GM20431 (cell line): ENCODE results near the gene PURA.

ENCODE experiments used
- in situ Hi-C: fragments of 300-500 bp; cut with MseI, MboI; formaldehyde crosslinking; loops from one replicate; pipeline ENCODE4 v1.15.0; 2020; ENCODE audit warnings: low sequenced_read_pairs; ENCODE audit not compliant: unreplicated experiment

The PURA gene

DNA sequence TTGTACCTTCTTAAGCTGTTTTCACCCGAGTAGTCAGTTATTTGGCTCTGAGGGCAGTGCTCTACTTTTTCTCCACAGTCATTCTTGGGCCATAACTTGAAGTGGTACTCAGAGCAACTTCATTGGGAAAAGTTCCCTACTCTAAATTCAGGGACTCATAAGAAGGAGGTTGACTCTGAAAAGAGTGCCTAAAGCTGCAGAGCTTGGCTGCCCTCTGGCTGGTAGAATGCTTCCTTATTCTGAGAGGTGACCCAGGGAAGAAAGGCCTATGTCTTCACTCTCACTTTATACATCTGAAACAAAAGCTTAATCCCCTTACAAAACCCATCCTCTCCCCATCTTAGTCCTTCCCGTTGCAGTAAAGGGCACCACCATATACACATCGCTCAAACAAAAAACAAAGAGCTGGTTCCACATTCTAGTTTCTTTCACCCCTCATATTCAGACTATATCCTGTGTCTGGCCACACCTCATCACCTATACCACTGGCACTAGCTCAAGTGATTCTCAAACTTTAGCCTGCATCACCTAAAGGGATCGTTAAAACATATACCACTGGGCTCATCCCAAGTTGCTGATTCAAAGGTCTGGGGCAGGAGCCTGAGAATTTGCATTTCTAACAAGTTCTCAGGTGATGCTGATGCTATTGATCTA lies 19.7 kb downstream of the PURA start:
- in situ Hi-C loops: no loop called here

DNA sequence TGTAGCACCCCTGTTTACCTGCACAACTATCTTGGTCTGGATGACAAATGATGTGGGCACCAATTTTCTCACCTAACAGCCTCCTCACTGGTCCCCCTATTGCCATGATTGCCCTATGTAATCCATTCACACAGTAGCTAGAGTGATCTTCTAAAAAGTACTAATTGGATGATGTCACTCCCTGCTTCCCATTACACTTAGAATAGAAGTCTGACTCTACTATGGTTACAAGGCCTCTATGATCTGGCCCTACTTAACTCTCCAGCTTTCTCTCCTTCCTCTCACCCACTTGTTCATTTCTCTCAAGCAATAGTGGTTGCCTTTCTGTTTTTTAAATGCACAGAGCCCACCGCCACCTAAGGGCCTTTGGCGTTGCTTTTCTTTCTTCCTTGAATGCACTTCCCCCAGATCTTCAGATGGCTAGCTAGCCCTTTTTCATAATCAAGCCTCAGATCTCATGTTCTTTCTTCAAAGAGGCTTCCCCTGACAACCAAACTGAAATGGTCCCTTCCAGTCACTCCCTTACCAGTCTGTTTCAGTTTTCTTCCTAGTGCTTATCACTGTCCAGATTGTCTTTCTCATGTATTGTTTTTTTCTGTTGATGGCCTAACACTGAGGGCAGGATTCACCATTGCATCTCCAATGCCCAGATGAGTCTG lies 20.5 kb downstream of the PURA start:
- in situ Hi-C loops: no loop called here

DNA sequence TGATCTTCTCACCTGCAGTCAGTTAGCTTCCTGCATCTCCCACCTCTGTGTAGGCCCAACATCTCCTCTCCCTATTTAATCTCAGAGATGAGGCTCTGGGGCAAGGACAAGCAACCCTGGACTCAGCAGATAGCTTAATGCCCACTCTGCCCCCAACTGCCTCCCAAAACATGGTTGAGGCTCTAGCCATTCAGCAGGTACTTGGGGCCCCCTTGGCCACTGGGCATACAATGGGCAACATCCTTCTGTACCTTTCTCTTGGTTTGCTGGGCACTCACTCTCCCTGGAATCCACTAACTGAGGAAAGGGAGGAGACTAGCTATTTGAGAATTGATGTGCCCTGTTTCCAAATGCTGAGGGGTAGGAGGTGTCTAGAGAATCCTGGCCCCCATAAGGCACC lies 21.2 kb downstream of the PURA start:
- in situ Hi-C loops: no loop called here

DNA sequence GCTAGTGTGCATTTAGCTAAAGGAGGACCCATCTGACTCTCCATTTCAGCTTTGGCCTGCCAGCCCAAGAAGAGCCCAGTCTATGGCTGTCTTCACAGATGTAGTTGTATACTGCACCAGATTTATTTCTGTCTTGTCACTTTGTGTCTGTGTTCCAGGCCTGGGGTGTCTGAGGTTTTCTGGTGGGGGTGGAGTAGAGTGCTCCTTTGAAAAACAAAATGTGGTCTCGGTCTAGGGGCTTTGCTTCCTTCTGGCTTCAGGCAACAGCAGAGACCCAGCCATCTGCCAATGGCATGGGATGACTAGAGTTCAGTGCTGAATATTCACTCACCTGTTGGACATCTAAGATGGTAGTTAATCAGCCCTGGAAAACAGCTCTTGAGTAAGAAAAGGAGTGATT lies 22.7 kb downstream of the PURA start:
- in situ Hi-C loops: no loop called here

DNA sequence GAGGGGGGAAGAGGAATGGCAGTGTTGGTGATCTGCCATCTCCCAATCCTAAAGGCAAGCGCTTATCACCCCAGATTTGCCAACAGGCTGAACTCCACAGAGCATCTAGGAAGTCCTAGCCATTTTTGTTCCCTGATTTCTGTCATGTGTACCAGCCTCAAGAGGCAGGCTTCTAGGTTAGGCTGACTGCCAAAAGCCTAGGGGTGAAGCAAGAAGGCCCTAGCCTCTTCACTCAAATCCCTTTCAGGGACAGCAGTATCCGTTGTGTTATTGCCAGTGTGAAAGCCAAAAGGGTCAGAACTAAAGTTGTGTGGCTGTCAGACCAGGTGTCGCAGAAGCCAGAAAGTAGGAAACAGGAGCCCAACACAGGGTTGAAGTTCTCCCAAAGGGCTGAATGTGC lies 26.5 kb downstream of the PURA start:
- in situ Hi-C loops: loop anchor here (10.0 kb wide), 1 partner anchor 66 kb away; no protein-coding TSS in a partner anchor

DNA sequence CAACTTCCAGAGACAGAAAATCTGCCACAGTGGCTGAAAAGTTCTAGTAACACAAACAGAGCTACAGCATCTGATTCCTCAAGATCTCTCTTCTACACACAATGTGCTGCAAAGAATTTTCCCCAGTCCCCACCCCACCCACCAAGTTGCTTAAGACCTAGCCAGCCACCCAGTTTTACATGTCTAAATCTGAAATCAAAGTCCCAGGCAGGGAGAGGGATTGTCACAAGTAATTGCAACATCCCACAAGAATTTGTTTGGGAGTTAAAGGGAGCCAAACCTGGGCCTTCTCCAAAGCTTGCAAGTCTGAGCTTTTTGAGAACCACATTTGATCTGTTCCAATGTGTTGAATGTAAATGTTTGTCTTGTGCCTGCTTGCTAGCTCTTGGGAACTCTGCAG lies 27.3 kb downstream of the PURA start:
- in situ Hi-C loops: loop anchor here (10.0 kb wide), 1 partner anchor 66 kb away; no protein-coding TSS in a partner anchor

DNA sequence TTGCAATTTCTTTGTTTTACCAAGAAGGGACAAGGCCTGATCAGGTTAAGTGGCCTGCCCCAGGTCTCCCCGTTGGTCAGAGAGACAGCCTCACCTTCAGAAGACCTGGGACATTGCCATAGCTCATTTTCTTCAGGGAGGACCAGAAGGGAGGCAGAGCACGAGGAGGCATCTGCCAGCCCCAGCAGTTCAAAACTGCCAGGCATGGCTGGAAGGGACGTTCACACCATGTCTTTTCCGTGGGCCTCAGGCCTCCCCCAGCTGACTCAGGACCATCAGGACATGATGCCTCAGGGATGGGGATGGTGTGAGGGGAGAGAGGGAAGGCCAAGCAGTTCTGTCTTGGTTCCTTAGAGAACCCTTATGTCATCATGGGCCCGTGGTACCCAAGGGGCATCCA lies 28.3 kb downstream of the PURA start:
- in situ Hi-C loops: loop anchor here (10.0 kb wide), 1 partner anchor 67 kb away; no protein-coding TSS in a partner anchor

DNA sequence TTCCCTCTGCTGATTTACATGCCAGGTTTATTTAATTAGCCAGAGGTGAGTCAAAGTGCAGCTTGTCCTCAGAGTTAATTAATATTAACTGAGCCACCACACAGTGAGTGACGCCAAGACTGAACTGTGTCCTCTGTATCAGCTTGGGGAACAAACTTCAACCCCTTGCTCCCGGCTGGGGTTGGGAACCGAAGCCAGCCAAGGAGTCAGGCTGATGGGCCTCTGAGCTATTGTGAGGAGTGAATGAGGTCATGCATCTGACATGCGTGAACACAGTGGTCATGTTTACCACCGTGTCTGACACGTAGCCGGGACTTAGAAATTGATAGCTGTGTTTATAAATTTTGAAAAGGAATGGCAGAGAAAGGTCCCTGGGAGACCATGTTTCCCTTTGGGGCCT lies 28.9 kb downstream of the PURA start:
- in situ Hi-C loops: loop anchor here (10.0 kb wide), 1 partner anchor 68 kb away; no protein-coding TSS in a partner anchor

DNA sequence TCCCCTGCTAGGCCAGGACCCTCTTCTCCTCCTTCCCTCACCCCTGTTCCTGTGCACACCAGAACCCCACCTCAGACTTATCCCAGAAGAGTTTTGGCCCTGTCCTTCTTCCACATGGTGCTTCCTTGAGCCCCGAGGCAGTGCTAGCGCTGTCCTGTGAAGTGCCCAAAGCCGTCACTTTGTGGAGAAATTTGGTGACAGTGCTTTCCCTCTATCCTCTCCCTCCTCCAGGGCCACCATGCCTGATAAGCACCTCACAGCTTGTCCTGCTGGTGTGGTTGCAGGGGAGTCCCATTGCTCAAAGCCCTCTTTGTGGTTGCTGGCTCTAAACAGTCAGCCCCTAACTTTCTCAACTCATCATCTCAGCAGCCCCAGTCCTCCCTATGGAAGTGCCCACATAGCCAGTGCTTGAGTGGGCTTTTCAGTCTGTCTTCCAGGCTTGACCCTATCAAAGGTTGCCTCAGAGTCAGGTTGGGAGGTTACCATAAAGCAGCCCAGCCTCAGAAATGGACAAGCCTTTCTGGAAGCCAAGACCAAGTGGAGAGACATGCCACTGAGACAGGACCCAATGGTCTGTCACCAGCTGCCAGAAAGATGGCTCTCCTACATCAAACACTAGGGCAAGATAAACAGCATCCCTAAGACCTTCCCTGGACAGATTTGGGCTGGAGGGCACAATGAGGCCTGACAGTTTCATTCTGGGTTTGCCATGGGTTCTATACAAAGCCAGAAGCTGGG lies 29.8 kb downstream of the PURA start:
- in situ Hi-C loops: loop anchor here (10.0 kb wide), 1 partner anchor 69 kb away; no protein-coding TSS in a partner anchor

DNA sequence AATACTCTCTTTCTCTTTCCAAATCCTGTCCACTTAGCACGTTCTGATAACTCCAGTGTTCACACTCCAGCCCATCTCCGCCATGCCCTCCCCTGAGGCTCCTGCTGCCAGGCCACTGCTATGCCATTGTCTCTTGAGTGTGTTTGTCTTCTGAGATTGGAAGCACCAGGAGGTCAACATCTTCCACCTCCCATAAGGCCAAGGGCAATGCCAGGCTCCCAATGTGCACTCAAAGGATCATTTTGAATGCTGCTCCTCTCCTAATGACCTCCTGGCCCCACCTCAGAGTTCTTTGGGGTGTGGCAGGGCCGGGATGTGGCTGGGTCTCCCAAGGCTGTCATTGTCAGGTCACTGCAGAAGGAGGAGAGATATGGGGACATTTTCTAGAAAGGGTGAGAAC lies 31.3 kb downstream of the PURA start:
- in situ Hi-C loops: loop anchor here (10.0 kb wide), 1 partner anchor 70 kb away; no protein-coding TSS in a partner anchor

DNA sequence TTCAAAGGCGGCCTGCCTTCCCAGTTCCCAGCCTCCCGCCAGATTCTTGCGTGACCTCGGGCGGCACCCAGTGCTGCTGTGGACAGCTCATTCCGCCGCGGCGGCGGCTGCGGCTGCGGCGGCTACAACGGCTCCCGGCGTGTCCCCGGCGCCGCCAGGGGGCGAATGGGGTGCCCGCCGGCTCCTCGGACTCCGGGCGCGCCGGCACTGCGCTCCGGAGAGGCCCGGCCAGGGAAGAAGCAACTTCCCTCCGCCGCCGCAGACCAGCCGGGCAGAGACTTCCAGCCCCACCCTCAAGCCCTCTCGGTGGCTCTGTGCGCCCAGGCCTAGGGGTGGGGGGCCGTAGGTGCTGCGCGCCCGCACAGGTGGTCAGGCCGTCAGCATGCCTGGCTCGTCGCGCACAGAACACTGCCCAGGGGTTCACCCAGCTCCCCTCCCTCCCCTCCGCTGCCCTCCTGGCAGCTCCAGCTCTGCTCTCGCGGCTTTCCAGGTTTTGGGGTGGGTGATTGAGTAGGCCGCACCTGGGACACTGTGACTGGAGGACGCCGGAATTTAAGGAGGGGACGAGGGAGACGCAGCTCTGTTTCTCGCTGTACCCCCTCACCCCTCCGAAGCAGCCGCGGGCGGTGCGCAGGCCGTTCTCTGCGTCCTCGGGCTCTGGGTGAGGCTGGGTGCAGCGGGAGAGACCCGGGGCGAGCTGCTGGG lies 32.1 kb downstream of the PURA start:
- in situ Hi-C loops: loop anchor here (10.0 kb wide), 1 partner anchor 71 kb away; no protein-coding TSS in a partner anchor

DNA sequence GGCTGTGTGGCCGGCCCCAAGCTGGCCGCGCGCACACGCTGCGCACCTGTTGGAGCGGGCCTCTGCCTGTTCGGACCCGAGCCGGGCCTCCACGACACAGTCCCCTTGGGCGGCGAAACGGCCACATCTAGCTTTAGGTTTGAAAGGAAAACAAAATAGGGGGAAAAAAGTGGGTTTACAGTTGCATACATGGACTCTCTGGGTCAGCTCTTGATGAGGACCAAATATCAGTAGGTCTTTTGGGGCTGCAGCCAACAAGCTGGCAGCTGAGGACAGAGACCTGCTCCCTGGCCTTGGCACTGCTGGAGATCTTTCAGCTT lies 32.6 kb downstream of the PURA start:
- in situ Hi-C loops: loop anchor here (10.0 kb wide), 1 partner anchor 72 kb away; no protein-coding TSS in a partner anchor

DNA sequence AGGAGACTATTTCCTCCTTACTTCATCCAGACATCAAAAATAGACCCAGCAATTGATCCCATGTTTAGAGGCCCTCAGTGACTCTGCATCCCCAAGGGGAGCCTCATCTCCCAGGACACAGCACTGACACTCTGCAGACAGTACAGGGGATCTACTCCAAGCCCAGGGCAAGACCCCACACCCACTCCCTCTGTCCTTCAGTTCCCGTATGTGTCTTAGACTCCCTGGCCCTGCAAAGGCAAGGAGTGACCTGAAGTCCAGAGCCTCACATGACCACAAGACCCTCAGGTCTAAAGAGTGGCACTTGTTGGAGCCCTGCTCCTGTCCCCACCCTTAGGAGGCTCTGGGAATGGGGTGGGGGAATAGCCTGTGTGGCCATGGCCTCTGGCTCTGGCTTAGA lies 33.6 kb downstream of the PURA start:
- in situ Hi-C loops: loop anchor here (10.0 kb wide), 1 partner anchor 73 kb away; no protein-coding TSS in a partner anchor

DNA sequence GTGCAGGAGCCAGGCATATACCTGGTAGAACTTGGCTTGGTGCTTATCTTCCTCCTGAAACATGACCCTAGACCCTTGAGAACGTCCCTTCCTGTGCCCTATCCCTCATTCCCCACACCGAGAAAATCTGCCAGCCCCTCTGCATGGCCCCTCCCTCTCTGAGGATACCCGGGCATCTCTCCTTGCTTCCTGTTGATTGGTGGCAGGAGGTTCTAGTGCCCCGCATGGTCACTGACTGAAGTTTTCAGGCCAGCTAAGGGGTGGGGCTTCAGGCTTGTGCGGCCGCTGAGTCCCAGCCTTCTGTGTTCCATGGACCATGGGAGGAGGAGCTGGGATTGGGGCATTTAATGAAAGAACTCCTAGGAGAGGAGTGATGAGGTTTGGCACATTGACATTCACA lies 34.6 kb downstream of the PURA start:
- in situ Hi-C loops: loop anchor here (10.0 kb wide), 1 partner anchor 74 kb away; no protein-coding TSS in a partner anchor

DNA sequence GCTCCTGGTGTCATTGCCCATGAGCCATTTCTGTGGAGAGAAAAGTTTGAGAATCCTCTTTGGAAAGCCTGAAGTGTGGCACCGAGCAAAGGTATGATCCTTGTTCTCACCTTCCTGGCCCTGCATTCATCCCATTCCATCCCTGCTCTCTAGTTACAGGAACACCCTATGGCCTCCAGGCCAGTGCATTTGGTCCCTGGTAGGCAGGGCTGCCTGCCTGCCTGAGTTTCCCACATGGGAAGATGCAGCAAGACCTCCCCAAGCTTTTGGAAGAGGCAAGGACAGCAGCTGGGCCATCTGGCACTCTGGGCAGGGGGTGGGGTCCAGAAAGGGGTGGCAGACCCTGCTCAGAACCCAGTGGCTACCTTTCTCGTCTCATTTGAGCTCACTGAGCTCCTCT lies 36.3 kb downstream of the PURA start:
- in situ Hi-C loops: loop anchor here (25.0 kb wide), 1 partner anchor 363 kb away; the partner anchor contains the start of gene PSD2

DNA sequence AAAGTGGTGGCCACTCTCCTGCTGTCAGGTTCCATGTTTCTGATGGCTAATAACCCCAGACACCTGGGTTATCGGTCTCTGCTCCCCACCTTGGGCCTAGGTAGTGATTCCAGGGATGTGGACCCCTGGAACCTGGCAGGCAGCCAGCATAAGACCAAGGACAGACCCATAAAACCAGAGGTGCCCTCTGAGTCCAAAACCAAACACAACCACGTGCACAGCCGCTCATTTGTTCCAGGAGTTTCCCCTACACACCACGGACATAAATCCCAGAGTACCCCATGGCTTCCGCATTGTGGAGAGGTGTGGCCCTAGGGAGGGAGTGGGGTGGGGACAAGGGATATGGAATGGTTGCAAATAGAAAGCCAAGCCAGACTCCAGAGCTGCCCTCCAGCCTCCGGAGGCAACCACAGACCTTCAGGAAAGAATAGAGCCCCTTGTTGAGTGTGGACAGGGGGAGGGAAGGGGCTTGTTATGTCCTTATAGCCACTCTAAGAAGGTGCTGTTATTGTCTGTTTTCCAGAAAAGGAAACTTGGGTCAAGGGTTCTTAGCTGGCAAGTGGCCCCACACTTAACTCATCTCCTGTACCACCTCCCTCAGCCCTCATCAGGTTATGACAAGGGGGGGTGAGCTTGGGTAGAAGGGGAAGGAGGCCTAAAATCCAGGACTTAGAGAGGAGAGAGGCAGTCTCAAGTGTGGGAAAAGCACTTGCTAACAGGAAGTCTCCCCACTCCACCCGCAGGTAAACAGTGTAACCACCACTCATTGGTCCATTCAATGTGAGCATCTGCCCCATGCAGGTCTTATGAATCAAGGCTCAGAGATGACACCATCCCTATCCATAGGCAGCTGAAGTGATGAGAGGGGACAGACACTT lies 37.5 kb downstream of the PURA start:
- in situ Hi-C loops: loop anchor here (25.0 kb wide), 1 partner anchor 364 kb away; the partner anchor contains the start of gene PSD2

DNA sequence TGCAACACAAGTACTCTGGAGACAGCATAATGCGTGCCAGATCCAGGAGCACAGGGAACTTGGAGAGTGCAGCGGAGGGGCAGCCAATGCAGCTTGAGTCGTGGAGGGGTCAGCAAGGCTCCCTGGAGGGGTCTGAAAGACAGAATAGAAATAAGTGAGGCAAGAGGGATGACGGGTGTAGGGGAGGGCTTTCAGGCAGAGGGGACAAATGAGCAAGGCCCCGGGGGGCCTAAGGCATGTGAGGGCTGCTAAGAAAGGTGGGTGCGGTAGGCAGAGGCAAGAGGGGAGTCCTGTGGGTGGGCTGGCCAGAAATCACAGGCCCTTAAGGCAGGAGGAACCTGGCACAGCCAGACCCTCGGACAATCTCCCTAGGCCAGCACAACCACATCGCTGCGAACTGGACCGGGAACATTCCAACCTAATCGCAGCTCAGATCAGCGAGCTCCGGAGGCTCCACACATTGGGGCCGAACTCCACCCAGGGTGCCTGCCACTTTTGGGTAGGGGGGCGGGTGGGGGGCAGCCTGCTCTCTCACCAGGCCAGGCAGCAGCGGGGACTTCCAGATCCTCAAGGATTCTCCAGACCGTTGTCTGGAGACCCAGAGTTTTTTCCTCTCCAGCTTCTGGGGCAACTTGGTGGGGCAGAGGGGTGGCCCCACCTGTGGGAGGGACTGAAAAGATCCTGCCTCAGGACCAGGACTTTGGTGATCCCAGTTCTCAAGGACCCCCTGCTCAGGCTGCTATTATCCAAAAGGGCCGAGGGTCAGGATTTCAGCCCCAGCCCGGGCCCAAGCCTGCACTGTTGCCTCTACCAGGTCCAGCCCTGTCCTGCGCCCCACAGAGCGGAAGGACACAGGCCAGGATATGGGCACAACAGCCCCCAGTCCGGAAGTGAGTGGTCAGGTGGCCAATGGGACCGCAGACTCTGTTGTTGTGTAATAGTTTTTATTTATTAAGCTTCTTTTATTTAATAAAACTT lies 38.4 kb downstream of the PURA start:
- in situ Hi-C loops: loop anchor here (25.0 kb wide), 1 partner anchor 365 kb away; the partner anchor contains the start of gene PSD2

DNA sequence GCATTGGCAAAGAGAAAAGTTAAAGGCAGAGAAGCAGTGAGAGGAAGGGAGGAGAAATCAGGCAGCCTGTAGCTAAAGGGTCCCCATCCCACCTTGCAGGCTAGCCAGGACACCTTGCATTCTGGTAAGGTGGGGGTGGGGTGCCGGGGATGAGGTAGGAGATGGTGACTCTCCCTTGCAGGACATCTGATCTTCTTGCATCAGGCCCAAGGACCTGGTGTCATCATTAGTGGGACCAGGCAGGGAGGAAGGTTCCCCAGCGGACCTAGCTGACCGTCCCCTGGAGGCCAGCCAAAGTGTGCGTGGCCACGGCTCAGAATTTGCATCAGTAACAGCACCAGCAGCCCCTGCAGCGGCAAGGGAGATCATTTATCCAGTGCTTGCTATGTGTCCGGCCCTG lies 39.3 kb downstream of the PURA start:
- in situ Hi-C loops: loop anchor here (25.0 kb wide), 1 partner anchor 366 kb away; the partner anchor contains the start of gene PSD2
